GM12892 (cell line): ENCODE data around the gene KIF3B.

Experiments
- POLR2A ChIP-seq: IDR thresholded peaks from 2 replicates; pipeline ENCODE4 v1.6.1; 2011; ENCODE audit warnings: low read depth, low read length, control low read depth
- POLR2AphosphoS5 ChIP-seq: IDR thresholded peaks from 2 replicates; pipeline ENCODE4 v1.6.1; 2011; ENCODE audit warnings: low read depth, low read length, control low read depth

GRCh38 chr20:32244959-32245358 is 32.5 kb upstream of the KIF3B start:
- TF ChIP-seq POLR2AphosphoS5: no peak
- no peak for TF ChIP-seq POLR2A
